Activated effector memory CD4-positive, alpha-beta T cell treated with Interleukin-2 at 50 U/mL for 16 hours (primary cell): ENCODE measurements around the gene WDR64.
"Not testable (repeated sequence)": the region's sequence is repeated elsewhere in the genome, so short reads cannot be mapped to it uniquely, and the experiment has no call there.

Experiments used
- DNase-seq: peaks from one replicate; pipeline ENCODE4 v3.0.0-alpha.2; 2020

WDR64 gene

DNA sequence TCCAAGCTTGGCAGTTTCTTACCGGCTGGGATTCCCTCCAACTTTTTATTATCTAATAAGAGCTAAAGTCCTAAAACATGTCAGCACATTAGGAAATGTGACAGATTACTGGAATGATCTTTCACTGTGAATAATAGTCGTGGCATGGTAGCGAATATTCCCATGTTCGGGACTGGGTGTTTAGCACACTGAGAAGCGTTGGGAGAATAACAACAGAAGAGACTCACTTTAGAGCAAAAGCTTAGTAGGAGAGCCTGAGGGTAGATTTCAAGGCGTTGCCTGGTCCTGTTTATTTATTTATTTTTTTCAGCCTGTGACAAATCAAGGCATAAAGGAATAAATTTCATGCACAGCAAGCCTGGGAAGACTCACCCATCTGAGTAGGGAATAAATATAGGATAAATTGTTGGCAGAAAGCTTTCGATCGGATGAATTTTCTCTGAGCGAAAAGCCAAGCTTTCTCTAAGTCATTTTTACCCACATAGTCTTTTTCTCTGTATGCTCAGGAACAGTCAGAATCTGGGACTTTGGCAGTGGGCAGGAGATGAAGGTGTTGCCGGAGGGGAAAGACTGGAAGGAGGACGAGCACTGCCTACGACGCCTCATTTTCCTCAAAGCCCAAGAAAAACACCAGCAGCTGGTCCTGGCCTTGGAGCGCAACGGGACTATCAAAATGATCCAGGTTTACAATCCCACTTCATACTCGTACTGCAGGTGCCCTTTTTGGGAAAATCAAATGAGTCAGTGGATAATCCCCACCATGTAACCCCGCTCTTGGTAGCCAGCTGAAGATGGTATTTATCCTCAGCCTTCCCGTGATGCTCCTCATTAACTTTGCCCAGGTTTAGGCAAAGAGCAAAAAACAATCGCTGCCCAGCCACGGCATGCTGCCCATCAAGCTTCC, 97.2 kb downstream of the WDR64 start:
- no peak for DNase-seq

DNA sequence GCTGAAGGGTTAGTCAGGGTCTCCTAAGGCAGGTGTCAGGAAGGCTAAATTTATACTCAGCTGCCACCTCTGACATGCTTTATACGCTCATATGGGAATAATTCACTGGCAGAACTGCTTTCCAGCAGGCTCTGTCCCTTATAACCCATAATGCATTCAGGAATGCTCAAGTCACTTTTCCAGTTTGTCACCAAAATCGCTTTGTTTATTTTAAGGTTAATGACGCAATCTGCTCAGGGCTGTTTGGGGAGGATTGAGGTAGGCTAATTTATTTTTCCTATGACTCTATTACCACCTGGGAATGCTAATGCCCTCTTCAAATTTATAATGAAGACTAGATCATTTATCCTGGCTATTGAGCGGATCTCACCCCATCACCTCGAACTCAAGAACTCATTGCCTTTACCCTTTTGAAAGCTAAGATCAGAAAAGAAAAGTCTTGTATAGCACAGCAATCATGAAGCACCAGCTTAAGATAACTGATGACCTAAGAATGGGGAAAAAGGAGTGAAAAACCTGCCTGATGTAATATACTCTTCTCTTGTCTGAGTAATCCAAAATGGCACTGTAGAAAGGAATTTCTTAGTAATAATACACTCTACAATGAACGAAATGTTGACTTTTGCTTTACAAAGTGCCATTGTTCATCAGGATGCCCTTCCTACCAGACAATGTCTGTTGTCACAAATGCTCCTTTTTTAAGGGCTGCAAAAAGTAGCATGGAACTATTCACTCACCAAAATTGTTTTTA, 98.0 kb downstream of the WDR64 start:
- no peak for DNase-seq

DNA sequence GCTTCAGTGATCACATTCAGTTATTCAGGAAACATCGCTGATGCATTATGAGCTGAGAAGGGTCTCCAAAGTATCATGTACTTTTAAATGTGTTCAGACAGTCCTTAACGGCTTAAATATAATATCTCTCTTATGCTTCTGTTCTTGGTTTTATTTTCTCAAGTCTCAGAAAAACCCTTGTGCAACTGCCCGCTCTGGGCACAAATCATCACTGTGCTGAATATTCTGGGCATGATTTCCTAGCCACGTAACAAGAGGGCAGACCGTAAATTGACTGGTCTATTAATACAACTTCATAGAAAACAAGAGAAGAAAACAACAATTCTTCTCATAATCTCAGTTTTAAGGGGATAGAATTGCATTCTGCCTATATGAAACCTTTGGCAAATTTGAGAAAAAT, 99.4 kb downstream of the WDR64 start:
- DNase-seq: no peak

DNA sequence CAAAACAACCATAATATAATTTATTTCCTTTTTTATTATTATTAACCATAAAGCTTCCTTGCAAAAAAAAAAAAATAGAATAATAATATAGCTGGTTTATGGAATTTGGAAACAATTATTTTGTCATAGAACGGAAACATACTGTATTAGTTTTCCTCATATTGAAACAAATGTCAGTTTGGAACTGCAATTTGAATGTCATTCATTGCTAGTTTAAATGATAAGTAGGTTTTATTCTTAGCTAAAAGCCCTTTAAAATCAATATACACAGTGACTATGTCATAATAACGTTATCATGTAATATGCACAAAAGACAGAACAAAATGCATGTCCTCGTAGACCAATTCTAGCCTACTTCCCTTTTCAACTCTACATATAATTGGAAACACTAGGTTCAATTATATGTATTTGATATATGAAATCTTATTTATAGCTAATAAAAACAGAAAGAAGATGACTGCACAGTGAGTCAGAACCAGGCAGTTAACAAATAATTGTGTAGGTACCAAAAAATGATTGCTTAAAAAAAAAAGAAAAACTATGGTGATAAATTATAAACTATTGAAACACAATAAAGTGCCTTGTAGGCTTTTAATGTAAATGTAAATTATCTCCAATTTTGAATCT, 110.7 kb downstream of the WDR64 start:
- DNase-seq: no peak

DNA sequence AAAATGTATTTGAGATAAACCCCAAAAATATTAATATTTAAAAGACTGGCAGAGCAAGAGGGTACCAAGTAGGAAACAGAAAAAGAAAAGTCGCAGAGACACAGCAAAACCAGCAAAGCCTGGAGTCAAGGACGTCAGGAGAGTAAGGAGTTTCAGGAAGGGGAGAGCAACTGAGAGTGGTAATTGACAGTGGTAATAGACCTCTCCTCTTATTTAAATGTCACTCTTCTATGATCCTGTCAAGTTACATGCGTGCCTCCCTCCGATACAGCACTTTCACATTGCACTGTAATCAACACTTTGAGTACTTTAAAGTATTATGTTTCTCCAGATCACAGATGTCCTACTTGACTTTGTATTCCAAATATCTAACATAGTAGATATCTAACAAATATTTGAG, 113.3 kb downstream of the WDR64 start:
- DNase-seq: no peak

DNA sequence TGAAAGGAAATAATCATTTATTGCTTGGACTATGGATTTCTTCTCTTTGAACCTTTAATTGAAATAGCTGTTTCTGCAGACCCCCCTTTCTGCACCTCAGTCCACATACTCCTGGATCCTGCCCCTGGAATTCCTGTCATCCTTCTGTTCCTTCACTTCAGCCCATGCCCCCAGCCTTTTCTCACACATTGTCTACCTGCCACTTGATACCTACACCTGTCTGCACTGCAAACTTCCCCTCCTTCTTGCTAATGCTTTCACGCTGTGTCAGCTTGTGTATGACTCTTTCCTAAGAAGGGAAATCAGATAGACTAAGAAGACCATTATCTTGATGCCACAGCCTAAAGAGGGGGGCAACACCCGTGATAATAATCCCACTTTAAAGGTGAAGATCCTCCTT, 115.7 kb downstream of the WDR64 start:
- DNase-seq: no peak

DNA sequence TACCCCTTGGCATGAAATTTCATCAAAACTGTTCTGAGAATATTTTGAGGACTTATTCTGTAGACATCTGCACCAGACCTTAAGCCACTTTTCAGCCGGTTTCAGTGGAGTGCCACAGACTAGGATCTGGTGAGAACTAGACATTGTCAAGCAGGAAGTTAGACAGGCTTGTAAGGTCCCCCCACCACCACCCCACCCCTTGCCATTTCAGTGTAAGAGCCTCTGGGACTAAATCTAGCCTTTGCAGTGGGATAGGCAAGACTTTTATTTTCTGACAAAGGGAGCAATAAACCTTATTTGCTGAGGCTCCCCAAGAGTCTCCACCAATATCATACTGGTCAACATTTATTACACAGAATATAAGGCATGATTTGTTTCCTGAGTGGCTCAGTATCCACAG, 118.0 kb downstream of the WDR64 start:
- DNase-seq: no peak

DNA sequence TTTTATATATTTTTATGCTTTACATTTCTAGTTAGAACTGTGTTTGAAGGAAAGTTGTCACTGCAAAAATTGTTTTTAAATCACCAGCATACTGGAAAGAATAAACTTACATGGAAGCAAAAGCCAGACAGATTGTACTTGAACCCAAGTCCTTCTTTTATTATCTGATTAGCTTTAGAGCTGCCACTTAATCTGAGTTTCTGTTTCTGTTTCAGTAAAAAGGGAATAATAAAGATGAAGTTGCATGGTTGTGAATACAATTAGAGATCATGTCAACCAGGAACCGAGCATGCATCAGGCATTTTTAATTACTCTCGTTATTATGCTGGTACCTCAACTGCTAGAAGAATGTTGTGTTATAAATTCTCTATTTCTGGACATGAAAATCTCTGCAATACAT, 119.0 kb downstream of the WDR64 start:
- DNase-seq: no peak

DNA sequence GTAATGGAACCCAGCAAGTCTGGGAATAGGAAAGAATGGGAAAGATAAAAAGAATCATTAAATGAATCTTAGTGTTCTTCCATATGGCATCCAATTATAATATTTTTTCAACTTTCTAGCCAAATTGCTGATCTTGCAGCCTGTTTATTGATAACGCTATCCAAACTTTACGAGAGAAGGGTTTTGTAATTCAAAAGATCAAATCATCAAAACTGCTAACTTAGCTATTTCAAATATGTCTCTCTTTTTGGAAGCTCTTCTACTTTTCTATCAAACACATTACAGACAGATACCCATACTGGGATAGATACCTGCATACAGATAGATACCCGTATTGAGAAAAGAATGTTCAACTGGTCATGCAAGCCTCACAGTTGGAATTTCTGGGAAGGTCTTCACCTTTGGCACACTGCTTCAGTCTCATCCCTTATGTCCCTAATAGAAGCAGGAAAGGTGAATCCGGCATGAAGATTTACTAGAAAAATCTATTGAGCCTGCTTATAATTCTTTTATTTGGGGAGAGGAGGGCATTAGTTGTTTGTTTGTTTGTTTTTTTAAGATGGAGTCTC, 120.9 kb downstream of the WDR64 start:
- no peak for DNase-seq

DNA sequence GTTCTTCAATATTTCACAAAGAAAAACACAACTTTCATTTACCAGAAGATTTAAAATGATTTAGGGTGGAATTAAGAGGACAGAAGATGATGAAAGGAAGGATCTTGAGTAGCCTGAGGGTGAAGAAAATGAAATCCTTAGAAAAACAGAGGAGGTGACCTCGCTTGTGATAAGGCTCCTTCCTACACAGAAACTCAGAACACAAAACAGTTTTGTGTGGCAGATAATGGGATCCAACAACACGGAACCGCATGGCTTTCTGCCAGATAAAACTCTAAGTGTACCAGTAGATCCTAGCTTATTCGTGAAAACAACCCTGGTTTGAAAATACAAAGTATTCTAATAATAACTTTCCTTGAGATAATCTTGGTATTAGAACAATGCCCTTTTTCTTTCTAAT, 121.9 kb downstream of the WDR64 start:
- DNase-seq: no peak

DNA sequence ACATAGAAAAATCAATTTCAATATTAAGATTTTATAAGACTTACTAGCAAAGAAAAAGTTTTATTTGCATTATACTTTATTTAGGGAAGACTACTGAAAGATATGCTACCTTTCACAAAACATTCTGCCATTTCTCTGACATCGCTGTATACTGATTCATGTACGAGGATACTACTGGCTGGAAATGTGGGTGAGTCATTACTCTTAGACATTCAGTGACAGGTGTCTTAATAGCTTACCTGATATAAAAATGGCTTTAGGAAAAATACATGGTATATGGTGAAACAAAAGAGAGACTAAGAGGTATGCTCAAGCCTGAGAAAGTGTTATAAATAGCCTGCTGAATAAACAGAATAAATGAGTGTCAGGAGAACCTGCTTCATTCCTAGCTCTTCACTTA, 122.9 kb downstream of the WDR64 start:
- DNase-seq: no peak

DNA sequence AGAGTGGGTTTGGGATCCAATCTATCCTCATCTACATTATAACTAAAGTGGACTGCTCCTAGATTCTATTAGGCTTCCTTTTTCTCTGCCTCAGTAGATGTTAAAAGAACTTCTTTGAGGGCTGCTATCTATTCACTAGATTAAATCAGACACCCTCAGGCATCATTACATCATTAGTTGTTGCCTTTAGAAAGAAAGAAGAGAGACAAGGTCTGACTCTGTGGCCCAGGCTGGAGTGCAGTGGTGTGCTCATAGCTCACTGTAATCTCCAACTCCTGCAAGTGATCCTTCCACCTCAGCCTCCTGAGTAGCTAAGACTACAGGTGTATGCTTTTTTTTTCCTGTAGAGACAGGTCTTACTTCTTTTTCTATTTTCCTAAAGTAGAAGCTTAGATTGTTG, 124.8 kb downstream of the WDR64 start:
- DNase-seq: no peak

DNA sequence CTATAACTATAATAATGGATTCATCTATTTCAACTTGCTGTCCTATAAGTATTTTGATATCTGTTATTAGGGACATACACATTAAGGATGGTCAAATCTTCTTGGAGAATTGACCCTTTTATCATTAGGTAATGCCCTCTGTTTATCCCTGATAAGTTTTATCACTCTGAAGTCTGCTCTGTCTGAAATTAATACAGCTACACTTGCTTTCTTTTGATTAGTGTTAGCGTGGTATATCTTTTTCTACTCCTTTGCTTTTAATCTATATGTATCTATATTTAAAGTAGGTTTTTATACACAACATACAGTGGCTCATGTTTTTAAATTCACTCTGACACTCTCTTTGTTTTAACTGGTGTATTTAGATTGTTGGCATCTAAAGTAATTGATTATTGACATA, 126.0 kb downstream of the WDR64 start:
- no peak for DNase-seq

DNA sequence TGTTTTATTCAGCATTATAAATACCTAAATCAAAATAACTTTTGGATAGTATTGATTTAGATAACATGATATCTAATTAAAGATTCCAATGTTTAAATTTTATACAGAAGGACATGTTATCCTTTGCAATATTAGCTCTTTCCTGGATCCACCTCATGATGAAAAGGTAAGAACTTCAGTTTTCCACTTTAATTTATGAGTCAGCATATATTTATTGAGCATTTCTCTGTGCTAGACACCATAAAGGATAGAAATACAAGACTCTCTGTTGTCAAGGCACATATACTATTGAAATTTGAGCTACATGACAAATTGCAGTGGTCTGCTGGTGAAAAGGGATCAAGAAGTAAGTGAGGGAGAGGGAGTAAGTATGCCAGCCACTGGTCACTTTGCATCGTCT, 127.8 kb downstream of the WDR64 start:
- DNase-seq: no peak

DNA sequence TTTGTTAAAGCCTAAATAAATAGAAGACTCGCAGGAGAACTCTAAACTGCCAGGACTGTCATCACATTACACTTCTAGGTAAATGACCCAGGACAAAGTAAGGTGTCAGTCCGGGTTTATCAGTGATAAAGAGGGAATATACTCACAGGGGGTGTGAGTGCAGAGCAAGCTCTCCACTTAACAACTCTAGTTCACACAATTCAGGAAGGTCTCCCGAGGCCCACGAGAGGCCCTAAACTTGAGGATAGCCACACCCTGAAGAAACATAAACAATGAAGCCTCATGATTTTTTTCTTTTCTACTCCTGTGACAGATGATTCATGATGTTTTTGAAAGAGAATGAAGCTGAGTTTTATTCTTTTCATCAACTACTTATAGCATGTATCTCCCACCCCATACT, 130.3 kb downstream of the WDR64 start:
- DNase-seq: no peak

DNA sequence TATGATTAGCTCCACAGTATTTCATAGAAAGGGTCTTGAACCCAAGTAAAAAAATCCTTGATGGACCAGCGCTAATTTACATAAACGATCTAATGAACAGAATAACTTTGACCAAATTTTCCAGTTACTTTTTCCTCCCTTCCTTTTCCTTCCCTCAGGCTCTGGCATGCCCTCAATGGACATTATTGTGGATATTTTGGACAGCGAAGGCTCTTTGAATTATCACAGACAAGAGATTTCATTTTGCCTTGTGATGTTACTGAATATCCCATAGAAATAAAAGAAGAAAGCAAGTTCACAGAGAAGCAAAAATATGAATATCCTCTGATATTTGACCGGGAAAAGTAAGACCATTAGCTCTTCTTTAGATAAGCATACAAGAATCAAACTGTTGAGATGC, 135.6 kb downstream of the WDR64 start:
- no peak for DNase-seq

DNA sequence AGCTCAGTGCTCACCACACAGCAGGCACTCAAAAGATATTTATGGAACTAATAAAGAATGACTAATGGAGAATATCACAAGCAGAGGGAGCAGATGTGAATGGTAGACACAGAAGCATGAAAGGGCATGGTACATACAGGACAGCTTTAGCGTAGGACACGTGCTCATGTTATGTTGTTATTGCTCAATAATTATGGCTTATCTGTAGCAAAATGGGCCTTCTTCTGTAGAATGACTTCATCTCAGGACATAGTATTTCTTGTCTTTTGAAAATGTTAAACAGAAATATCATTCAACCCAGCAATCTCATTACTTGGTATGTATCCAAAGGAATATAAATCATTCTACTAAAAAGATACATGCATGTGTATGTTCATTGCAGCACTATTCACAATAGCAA, 137.0 kb downstream of the WDR64 start:
- no peak for DNase-seq

DNA sequence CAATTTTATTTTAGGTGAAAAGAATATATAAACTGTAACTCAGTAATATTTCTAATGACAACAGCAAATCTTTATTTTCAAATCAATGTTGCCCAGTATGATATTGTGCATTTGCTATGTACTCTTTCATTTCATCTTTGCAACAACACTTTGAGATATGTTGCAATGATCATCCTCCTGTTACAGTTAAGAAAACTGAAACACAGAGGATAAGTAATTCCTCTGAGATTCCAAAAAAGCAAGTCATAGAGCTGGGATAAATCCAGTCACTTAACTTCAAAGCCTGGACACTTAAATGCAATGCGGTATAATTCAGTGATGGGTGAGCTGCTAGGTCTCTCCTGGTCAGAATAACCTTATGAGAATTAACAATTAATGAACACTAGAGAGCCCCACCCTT, 147.3 kb downstream of the WDR64 start:
- DNase-seq: no peak

DNA sequence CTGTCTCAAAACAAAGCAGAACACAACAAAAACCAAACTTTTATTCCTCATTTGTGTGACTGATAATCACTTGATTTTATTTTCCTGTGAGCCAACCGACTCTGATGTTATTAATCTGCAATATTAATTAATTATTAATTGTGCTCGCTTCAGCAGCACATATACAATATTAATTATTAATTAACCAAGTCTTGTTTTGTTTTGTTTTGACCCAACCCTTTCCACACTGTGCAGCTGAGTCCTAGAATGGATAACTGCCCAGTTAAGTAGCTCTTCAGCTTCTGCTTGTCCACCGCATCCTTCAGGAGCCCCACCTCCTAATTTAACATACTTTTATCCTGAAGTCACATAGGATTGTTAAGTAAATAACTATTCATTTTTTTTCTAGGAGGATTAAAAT, 148.6 kb downstream of the WDR64 start:
- no peak for DNase-seq

DNA sequence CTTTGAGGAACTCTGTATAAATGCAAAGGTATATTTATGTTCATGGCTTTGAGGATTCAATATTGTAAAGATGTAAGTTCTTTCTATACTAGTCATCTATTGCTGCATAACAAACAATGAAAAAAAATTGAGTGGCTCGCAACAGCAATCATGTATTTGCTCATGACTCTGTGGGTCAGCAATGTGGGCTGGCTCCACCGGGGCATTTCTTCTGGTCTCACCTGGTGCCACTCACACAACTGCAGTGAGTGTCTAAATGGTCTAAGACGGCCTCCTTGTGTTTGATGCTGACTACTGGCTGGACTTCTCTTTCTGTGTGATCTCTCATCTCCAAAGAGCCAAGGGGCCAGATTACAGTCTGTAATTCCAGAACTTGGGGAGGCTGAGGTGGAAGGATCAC, 150.8 kb downstream of the WDR64 start:
- no peak for DNase-seq

DNA sequence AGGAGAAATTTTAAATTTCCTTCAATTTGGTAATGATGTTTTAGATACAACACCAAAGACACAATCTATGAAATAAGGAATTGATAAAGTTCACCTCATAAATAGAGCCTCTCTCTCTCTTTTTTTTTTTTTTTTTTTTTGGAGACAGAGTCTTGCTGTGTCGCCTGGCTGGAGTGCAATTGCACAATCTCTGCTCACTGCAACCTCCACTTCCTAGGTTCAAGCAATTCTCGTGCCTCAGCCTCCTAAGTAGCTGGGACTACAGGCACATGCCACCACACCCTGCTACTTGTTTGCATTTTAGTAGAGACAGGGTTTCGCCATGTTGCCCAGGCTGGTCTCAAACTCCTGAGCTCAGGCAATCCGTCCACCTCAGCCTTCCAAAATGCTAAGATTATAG, 152.6 kb downstream of the WDR64 start:
- not testable (repeated sequence) for DNase-seq

DNA sequence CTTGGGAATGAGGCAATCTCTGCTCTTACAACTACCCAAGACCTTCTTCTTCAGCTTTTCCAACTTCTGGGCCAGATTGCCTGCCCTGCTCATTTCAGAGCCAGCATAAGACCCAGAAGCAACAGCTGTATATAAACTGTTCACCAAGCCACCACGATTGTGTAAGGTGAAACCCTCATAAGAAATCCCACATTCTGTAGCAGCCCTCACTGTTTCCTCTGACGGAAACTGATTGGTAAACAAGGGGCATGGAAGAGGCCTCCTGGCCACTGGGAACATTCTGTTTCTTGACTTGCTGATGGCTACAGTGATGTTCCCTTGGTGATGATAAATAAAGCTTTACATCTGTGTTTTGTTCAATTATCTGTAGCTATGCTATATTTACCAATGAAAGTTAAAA, 156.2 kb downstream of the WDR64 start:
- no peak for DNase-seq

DNA sequence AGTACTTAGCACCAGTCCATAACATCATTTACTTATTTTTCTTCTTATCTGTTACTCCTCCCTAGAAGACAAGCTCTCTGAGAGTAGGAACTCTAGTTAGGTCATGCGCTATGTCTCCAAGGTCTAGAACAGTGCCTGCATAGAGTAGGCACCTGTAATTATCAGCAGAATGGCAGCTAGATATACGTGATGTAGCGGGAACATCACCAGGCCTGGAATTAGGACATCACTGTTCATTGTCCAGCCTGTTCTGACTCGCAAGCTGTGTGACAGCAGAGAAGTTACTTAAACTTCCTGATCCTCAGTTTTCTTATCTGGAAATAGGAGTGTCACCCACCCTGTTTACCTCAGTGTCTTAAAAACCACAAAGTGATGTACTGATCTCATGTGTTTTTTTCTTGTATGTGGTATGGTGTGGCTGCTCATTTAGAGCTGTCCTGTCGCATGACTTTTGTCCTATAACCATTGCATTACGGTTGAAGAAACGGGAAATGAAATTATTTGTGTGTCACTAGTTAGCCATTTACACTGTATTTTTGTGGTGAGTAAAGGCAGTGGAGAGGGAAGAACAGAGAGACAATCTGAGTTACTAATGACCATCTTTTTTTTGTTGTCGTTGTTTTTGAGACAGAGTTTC, 158.8 kb downstream of the WDR64 start:
- DNase-seq: no peak
